HG02623 (cell line): ENCODE results near the gene NPL.

Experiments used
- ATAC-seq: cut with Tn5 transposase; IDR thresholded peaks from one replicate; pipeline ENCODE4 v1.9.1; 2021; ENCODE audit warnings: moderate library complexity; ENCODE audit not compliant: unreplicated experiment

The NPL gene

GRCh38 chr1:182778862-182779261 lies 10.7 kb upstream of the NPL start:
- no peak for ATAC-seq

GRCh38 chr1:182779530-182779929 lies 10.0 kb upstream of the NPL start:
- no peak for ATAC-seq

GRCh38 chr1:182781841-182782586 lies 7.6 kb upstream of the NPL start:
- no peak for ATAC-seq

- ATAC-seq: no peak
These were observed 7.0 kb upstream of the NPL start for GRCh38 chr1:182782587-182782913.

- no peak for ATAC-seq
These were observed 6.5 kb upstream of the NPL start for GRCh38 chr1:182783068-182783467.

GRCh38 chr1:182784556-182785171 lies 4.9 kb upstream of the NPL start:
- no peak for ATAC-seq

GRCh38 chr1:182785181-182785580 lies 4.4 kb upstream of the NPL start:
- ATAC-seq: no peak

- ATAC-seq: no peak
These were observed 3.2 kb upstream of the NPL start for GRCh38 chr1:182786223-182786994.

GRCh38 chr1:182786995-182787324 lies 2.6 kb upstream of the NPL start:
- ATAC-seq: no peak

GRCh38 chr1:182791281-182792179 lies 2.0 kb downstream of the NPL start:
- no peak for ATAC-seq

- no peak for ATAC-seq
These were observed 4.5 kb downstream of the NPL start for GRCh38 chr1:182794091-182794490.

- no peak for ATAC-seq
These were observed 5.2 kb downstream of the NPL start for GRCh38 chr1:182794676-182795201.

GRCh38 chr1:182795563-182796228 lies 6.1 kb downstream of the NPL start:
- ATAC-seq: no peak

- no peak for ATAC-seq
These were observed 12.6 kb downstream of the NPL start for GRCh38 chr1:182802006-182802803.

- no peak for ATAC-seq
These were observed 14.3 kb downstream of the NPL start for GRCh38 chr1:182803846-182804245.

GRCh38 chr1:182806015-182806678 lies 16.6 kb downstream of the NPL start:
- ATAC-seq: no peak

- no peak for ATAC-seq
These were observed 18.3 kb downstream of the NPL start for GRCh38 chr1:182807907-182808306.

- no peak for ATAC-seq
These were observed 19.9 kb downstream of the NPL start for GRCh38 chr1:182809414-182809957.
